GM12874 (cell line): ENCODE measurements around the gene CREB5.

Source experiments
- TF ChIP-seq, protein P1 (sequence below): IDR thresholded peaks from 2 replicates; pipeline ENCODE4 v1.5.1; 2011; ENCODE audit warnings: low read depth, mild to moderate bottlenecking, control low read depth, low read length, moderate library complexity; ENCODE audit not compliant: insufficient read depth

The CREB5 gene

DNA sequence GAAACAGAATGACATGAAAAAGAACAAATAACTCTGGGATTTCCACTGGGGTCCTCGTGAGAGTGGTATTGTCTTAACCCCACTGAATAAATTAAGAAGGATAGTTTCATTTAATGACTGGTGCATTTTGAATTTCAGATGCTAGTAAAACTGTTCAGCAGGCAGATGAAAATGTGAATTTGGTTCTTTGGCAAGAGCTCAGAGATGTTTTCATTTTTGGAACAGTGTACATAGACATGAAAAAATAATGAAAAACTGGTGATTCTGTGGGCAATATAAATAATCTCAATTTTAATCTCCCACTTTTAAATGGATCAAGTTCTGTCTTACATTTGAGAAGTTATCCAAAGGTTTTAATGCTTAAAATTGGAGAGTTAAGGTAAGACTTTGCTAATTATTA lies 461.7 kb downstream of the CREB5 start:
- TF ChIP-seq, protein P1, sequence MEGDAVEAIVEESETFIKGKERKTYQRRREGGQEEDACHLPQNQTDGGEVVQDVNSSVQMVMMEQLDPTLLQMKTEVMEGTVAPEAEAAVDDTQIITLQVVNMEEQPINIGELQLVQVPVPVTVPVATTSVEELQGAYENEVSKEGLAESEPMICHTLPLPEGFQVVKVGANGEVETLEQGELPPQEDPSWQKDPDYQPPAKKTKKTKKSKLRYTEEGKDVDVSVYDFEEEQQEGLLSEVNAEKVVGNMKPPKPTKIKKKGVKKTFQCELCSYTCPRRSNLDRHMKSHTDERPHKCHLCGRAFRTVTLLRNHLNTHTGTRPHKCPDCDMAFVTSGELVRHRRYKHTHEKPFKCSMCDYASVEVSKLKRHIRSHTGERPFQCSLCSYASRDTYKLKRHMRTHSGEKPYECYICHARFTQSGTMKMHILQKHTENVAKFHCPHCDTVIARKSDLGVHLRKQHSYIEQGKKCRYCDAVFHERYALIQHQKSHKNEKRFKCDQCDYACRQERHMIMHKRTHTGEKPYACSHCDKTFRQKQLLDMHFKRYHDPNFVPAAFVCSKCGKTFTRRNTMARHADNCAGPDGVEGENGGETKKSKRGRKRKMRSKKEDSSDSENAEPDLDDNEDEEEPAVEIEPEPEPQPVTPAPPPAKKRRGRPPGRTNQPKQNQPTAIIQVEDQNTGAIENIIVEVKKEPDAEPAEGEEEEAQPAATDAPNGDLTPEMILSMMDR: no peak
